ENCODE results near the gene C11orf21.

Gene C11orf21

DNA sequence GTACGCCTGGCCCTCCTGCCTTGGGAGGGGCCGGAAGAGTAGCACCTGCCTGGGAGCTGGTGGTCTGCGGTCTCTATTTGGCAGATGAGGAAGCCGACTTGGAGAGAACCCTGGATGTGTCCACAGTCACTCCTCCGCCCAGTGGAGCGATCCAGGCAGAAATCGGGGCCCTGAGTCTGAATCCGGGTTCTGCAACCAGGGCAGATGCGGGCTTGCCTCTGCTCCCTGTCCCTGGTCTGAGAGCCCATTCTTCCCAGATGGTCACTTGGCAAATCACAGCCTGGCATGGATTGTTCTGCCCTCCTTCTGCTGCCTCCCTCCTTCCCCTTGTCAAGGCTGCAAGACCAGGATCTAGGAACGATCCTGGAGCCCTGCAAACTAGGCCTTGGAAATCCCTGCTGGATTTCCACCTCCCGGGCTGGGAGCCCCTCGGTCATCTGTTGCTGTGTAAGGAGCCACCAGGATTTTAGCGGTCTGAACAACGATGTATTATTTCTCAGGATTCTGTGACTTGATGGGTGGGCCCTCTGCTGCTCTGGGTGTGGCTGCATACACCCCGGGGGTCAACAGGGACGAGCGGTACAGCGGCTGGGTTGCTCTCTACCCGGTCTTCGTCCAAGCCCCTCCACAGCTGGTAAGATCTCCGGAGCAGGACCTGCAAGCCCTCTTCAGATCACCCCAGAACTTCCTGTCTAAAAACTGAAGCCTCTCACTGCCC lies 29.3 kb downstream of the C11orf21 start:
- no peaks in the 10 kb centered on the region for H3K9me3 ChIP-seq
- no peak for DNase-seq (ENCODE audit: low spot score in 2 of 2)
- peaks cover under 1% of the 10 kb centered on the region; the same call in 1 of the 2 replicates for H3K4me1 ChIP-seq
- H3K27me3 ChIP-seq (ENCODE audit: low read depth): peaks cover 12% of the 10 kb centered on the region; the same call in 1 of the 2 replicates
- in situ Hi-C loops (cut with MboI; ENCODE audit: low sequenced_read_pairs): no loop called here
- no peak overlapping the region for H3K4me3 ChIP-seq
- no peaks in the 10 kb centered on the region for H3K36me3 ChIP-seq (replicated peaks)

DNA sequence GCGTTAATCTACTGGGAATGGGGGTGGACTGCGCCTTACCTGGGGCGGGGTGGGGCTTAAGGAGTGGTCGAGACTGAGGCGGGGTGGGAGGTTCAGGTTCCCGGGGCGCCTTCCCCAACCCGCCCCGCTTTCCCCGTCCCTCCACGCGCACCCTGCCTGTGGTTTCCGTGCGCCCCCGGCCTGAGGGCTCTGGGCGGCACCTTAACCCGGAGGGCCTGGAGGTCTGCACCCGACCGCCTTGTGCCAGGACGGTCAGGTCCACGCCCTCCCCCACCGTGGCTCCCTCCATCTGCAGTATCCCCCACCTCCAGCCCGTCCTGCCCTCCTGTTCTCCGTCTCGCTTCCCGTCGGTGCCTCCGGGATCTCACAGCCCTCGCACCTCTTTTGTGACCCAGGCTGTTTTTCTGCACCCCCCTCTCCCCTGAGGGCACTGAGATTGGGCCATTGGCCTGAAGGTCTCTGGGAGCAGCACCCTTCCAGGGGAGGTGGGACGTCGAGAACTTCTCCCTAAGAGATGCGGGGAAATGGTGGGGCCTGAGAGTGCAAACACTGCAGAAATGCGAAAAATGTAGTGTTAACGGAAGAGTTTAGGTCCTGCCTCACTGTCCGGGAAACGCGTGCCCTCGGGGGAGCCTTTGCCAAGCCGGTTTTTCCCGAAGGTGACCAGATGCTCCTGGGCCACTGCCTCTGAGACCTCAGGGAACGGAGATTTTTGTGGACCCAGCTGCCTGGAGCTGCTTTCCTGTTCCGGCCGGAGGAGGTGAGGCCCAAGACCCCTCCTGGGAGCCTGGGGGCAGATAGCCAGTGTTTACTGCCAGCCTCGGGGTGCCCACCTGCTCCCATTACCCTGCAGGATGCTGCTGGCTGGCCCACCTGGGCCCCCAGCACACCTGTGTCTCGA lies 30.1 kb downstream of the C11orf21 start:
- Histone ChIP-seq H3K4me3 (no peak overlapping the region), H3K27me3 (ENCODE audit: low read depth) (peaks cover 12% of the 10 kb centered on the region; the same call in 1 of the 2 replicates), H3K9me3 (no peaks in the 10 kb centered on the region), H3K36me3 (replicated peaks) (no peaks in the 10 kb centered on the region), H3K4me1 (no peaks in the 10 kb centered on the region)
- no peak for DNase-seq (ENCODE audit: low spot score in 2 of 2)
- in situ Hi-C loops (cut with MboI; ENCODE audit: low sequenced_read_pairs): no loop called here

DNA sequence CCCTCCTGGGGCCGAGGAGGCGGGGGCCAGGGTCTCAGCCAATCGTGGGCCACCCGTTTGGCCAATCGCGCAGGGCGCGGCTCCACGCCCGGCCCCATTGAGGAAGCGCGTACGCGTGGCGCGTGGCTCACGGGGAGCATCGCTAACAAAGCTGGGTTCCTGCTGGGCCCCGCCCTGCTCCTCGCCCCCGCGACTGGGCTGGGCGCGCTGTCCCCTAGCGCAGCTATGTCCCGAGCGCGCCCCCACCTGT lies 30.7 kb downstream of the C11orf21 start:
- DNase-seq (ENCODE audit: low spot score in 2 of 2): no peak
- in situ Hi-C loops (cut with MboI; ENCODE audit: low sequenced_read_pairs): no loop called here

DNA sequence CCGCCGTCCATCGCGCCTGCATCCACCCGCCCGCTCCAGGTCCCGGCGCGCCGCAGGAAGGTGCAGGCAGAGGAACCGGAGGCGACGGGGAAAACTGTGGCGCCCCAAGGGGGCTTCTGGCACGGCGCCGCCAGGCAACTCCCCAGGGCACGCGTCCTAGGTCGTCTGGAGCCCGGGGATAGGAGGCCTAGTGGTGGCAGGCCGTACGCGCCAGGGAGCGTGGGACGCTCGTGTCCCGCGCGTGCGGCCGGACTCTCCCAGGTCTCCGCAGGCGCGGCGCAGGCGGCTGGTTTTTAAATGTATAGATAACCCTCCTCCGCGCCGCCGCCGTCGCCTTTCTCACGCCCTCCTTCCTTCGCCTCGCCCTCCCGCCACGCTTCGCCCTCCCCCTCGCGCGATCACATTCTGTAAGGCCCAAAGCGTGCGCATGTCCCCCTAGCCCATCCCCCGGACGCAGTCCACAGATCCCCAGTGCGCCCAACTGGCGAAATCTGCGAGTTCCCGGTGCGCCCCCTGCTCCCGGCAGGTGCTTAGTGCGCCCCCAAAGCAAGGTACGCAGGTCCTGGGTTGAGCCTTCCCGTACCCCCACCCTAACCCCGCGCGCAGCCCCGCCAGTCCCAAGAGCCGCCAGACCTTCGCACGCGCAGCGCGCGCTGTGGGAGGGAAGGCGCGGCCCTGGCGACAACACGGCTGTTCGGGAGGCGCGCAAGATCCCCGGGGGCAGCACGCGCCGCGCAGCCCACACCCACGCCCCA lies 31.2 kb downstream of the C11orf21 start, which contains the start of gene ASCL2:
ASCL2 (minus strand) TSS at position 267 of the 755 bp plus-strand sequence; CDS start at position 11, 256 bp downstream.
- in situ Hi-C loops (cut with MboI; ENCODE audit: low sequenced_read_pairs): no loop called here
- no peaks in the 10 kb centered on the region for H3K4me1 ChIP-seq
- H3K9me3 ChIP-seq: no peaks in the 10 kb centered on the region
- no peak within 1 kb of the TSS for H3K4me3 ChIP-seq
- no peaks in the 10 kb centered on the region for H3K36me3 ChIP-seq (replicated peaks)
- DNase-seq (ENCODE audit: low spot score in 2 of 2): no peak
- H3K27me3 ChIP-seq (ENCODE audit: low read depth): peaks cover 15% of the 10 kb centered on the region; the same call in 1 of the 2 replicates

More for the DNA sequence above, 30.7 kb downstream of the C11orf21 start:
- Histone ChIP-seq H3K4me3 (no peak overlapping the region), H3K36me3 (replicated peaks) (no peaks in the 10 kb centered on the region), H3K27me3 (ENCODE audit: low read depth) (peaks cover 12% of the 10 kb centered on the region; the same call in 1 of the 2 replicates), H3K4me1 (no peaks in the 10 kb centered on the region), H3K9me3 (no peaks in the 10 kb centered on the region)

DNA sequence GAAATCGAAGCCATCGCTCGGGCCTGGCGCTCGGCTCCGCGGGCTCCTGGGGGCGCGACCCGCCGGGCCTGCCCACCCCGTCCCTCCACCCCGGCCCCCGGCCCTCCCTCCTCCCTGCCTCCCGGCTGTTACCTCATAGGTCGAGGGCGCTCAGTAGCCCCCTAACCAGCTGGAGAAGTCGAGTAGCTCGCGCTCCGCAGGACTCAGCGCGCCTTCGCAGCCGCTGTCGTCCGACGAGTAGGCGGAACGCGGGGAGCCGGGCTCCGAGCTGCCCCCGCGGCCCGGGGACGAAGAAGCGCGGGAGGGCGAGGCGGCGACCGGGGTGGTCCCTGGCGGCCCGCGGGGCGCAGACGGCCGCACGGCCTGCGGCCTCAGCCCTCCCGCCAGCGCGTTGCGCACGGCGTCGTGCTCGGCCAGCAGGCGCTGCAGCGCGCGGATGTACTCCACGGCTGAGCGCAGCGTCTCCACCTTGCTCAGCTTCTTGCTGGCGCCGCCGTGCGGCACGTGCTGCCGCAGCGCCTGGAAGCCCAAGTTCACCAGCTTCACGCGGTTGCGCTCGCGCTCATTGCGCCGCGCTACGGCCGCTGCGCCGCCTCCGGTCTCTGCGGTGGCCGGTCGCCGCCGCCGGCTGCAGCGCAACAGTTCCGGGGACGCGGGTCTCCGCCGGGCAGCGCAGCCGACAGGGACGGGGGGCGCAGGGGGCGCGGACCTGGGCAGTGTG lies 32.0 kb downstream of the C11orf21 start:
- Histone ChIP-seq H3K36me3 (replicated peaks) (no peaks in the 10 kb centered on the region), H3K4me3 (no peak overlapping the region), H3K9me3 (no peaks in the 10 kb centered on the region), H3K4me1 (no peaks in the 10 kb centered on the region), H3K27me3 (ENCODE audit: low read depth) (peaks cover 15% of the 10 kb centered on the region; the same call in 1 of the 2 replicates)
- DNase-seq (ENCODE audit: low spot score in 2 of 2): peak in 1 of 2 experiments; percentile 31
- in situ Hi-C loops (cut with MboI; ENCODE audit: low sequenced_read_pairs): no loop called here

DNA sequence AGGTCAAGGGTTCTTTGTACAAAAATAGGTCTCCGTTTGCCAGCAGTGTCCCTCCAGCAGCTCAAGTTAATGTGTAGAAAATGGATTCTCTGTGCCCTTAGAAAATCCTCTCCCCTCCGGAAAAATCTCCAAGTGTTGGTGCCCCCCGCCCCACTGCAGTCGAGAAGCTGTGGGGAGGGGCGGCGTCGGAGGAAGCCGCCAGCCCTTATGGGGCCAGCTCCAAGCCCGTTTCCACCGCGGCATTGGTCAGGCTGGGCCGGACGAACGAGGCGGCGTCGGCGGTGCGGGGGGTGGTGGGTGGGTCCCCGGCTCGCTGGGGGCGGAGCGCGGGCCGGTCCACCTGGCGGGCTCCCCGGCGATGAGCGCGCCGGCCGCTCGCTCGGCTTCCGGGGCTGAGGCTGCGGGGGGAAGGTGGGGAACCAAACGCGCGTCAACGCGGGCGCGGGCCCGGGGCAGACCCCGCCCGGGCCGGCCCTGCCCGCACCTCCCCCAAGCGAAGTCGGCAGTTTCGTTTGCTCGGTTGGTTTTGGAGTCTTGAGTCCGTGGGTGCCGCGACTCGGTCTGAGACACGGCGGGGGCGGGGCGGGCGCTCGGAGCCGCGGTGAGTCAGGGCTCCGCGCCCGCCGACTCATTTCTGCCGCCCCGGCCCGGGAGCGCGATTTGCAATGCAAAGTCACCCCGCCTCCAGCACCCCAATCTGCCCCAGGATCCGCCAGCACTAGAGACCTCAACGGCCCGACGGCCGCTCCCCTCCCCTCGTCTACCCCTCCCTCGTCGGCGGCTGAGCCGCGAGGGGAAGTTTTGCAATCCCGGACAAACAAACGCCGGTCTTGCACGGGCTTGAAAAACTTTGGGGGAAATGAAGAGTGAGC lies 32.8 kb downstream of the C11orf21 start:
- no peak for DNase-seq (ENCODE audit: low spot score in 2 of 2)
- in situ Hi-C loops (cut with MboI; ENCODE audit: low sequenced_read_pairs): no loop called here
- Histone ChIP-seq H3K9me3 (no peaks in the 10 kb centered on the region), H3K4me1 (no peaks in the 10 kb centered on the region), H3K4me3 (no peak overlapping the region), H3K36me3 (replicated peaks) (no peaks in the 10 kb centered on the region), H3K27me3 (ENCODE audit: low read depth) (peaks cover 15% of the 10 kb centered on the region; the same call in 1 of the 2 replicates)

DNA sequence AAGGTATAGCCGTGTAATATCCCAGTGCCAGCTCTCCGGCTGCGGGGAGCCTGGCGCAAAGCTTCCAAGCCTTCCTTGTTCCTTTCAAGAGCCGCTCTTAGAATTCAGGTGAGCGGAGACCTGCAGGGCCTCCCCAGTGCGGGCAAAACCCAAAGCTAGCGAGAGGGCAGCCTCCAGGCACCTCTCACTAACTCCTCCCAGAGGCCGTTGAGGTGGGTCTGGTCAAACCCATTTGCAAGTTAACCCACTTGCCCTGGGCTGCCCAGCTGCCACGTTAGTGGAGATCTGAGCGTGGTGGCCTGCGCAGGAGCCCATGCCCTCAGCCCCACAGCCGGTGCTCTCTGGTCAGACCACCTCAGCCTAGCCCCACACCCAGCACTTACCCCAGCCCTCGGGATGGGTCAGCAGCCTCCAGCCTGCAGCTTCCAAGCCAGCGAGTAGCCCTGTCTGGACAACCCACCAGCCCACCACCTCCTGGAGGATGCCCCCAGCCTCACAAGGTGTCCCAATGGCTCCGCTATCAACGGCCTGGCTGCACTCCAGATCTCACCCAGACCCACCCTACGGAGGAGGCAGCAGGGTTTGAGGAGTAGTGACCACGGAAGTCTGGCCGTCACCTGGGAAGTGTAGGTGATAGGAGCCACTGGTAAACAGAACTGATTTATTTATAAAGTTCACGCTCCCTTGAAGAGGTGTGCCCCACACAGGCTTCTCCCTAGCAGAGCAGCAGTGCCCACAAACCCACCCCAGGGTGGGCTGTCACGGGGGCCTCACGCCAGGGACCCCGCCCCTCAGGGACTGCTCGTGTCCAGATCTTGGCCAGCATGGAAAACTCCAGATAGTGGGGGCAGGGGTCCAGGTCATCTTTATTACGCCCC lies 33.6 kb downstream of the C11orf21 start:
- Histone ChIP-seq H3K27me3 (ENCODE audit: low read depth) (peaks cover 8% of the 10 kb centered on the region; the same call in 1 of the 2 replicates), H3K4me1 (no peaks in the 10 kb centered on the region), H3K36me3 (replicated peaks) (no peaks in the 10 kb centered on the region), H3K4me3 (no peak overlapping the region), H3K9me3 (no peaks in the 10 kb centered on the region)
- in situ Hi-C loops (cut with MboI; ENCODE audit: low sequenced_read_pairs): no loop called here
- no peak for DNase-seq (ENCODE audit: low spot score in 2 of 2)

DNA sequence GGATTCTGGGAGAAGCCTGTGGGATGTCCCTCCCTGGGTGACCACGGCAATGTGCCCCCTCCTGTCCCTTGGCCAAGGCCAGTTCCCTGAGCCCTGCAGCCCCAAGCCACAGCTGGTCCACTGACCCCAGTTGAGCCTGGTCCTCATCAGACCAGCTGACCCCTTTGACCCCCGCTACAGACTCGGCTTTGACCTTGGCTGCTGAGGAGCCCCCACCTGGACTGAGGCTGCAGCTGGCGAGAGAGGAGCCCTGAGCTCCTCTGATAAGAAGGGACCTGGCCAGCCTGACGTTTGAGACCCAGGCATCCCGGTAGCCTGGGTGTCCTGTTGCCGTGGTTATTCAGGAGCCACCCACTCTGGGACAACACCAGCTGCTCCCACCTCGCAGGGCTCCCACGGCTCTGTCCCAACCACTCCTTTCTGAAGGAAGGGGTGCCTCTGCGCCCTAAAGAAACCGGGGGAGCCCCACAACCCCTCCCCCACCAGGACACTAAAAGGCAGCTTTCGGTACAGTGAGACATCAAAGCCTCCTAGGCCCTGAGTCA lies 34.3 kb downstream of the C11orf21 start:
- DNase-seq (ENCODE audit: low spot score in 2 of 2): no peak
- Histone ChIP-seq H3K27me3 (ENCODE audit: low read depth) (peaks cover 8% of the 10 kb centered on the region; the same call in 1 of the 2 replicates), H3K4me3 (no peak overlapping the region), H3K4me1 (no peaks in the 10 kb centered on the region), H3K36me3 (replicated peaks) (no peaks in the 10 kb centered on the region), H3K9me3 (no peaks in the 10 kb centered on the region)
- in situ Hi-C loops (cut with MboI; ENCODE audit: low sequenced_read_pairs): no loop called here

DNA sequence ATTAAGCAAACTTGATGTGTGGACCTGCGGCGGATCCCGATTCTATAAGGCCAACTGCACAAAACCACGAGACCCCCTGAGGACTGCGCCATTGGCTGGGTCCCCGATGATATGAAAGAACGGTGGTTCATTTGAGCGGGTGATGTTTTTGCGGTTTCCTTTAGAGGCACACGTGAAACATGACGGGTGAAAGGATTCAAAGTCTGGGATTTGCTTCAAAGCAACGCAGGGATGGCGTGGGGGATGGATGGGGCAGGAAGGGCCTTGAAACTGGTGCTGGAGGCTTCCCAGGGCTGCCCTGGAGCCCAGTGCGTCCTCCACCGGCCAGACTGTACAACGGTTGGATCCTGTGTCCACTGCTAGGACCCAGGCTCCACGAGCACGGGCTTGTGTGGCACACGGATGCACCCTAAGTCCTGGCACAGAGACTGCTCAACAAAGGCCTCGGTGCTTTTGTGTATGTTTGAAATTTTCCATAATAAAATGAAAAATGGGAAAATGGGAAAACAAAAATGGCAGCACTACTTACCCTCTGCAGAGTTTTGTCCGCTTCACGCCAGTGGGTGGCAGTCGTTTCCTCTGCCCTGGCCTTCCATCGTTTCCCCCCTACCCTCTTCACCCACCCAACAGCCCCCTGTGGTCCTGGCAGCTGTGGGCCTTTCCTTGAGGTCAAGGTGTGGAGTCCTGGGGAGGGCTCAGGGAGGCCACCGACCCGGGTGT lies 35.0 kb downstream of the C11orf21 start:
- in situ Hi-C loops (cut with MboI; ENCODE audit: low sequenced_read_pairs): no loop called here
- H3K4me1 ChIP-seq: no peaks in the 10 kb centered on the region

DNA sequence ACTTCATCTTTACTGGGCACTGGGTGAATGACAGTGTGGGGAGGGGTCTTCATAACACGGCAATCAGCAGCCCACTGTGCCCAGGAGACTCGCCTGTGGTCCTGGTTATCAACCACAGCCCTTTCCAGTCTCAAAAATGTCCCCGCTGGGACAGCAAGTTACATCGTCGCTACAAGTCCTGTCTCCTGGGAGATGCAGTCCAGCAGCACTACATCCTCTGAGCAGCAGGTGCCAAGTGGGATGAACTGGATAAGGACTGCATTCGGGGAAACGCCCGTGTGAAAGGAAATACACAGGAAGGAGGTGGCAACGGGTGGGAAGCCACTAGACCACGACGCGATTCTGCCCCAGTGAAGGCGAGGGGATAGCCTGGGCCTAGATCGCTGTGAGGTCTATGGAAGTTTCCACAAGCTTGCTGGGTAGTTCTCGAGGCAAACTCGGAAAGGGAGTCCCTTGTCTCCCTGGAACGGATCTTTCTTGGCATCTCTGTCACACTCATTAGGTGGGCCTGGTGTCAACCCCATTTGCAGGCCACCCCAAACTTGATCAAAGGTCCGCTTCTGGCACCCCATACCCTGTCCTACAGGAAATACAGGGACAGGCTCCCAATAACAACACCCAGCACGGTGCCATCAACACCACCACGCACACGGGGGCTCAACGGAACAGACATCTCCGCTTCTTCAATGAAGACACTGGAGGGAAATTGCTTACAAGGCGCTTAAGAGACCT lies 35.7 kb downstream of the C11orf21 start:
- DNase-seq (ENCODE audit: low spot score in 2 of 2): no peak
- Histone ChIP-seq H3K4me1 (no peaks in the 10 kb centered on the region), H3K9me3 (no peaks in the 10 kb centered on the region), H3K36me3 (replicated peaks) (no peaks in the 10 kb centered on the region), H3K4me3 (no peak overlapping the region), H3K27me3 (ENCODE audit: low read depth) (peaks cover 8% of the 10 kb centered on the region; the same call in 1 of the 2 replicates)
- in situ Hi-C loops (cut with MboI; ENCODE audit: low sequenced_read_pairs): no loop called here

More for the DNA sequence above, 35.0 kb downstream of the C11orf21 start:
- no peaks in the 10 kb centered on the region for H3K9me3 ChIP-seq
- no peak for DNase-seq (ENCODE audit: low spot score in 2 of 2)
- no peaks in the 10 kb centered on the region for H3K36me3 ChIP-seq (replicated peaks)
- H3K27me3 ChIP-seq (ENCODE audit: low read depth): peaks cover 8% of the 10 kb centered on the region; the same call in 1 of the 2 replicates
- no peak overlapping the region for H3K4me3 ChIP-seq

All from HAP-1 (cell line).